GM18907 (cell line): Measurements from ENCODE around the gene APOO.
A peak's percentile ranks its signal among the peaks of the same experiment; 100 is the strongest.

ENCODE experiments used
- ATAC-seq: cut with Tn5 transposase; IDR thresholded peaks from one replicate; pipeline ENCODE4 v1.9.1; 2021; ENCODE audit warnings: mild to moderate bottlenecking, moderate library complexity; ENCODE audit not compliant: unreplicated experiment

Gene APOO

GRCh38 chrX:23907498-23908218 is at the start of gene APOO, which contains the start of gene CXorf58:
APOO (minus strand) TSS chrX:23907938; CDS start chrX:23907702, 236 bp downstream.
CXorf58 (plus strand) TSS chrX:23908006; CDS start chrX:23910303, 2,297 bp downstream.
- ATAC-seq = peak; percentile 92

GRCh38 chrX:23954396-23954795 is 46.7 kb upstream of the APOO start:
- ATAC-seq = no peak

- peak; percentile 18 for ATAC-seq
Measured at GRCh38 chrX:23953908-23954269, 46.2 kb upstream of the APOO start.

- ATAC-seq = peak; percentile 92
Measured at GRCh38 chrX:23952984-23953907, 45.5 kb upstream of the APOO start.

DNA sequence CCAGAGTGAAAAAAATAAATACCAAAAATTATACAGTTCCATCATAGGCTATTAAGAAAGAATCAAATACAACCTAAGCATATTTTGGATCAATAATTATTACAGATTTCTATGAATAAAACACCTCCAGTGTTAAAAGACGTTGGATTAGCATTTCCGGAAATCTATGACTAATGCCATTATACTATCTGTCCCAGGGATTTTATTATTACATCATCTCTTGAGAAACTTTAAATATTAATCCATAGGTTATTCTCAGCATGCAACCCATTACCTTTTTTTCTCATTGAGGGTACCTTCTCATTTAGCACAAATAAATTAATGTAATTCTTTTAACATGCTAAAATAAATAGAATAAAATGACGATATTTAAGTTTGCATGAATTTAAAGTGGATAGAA is 44.7 kb upstream of the APOO start:
- ATAC-seq = no peak

DNA sequence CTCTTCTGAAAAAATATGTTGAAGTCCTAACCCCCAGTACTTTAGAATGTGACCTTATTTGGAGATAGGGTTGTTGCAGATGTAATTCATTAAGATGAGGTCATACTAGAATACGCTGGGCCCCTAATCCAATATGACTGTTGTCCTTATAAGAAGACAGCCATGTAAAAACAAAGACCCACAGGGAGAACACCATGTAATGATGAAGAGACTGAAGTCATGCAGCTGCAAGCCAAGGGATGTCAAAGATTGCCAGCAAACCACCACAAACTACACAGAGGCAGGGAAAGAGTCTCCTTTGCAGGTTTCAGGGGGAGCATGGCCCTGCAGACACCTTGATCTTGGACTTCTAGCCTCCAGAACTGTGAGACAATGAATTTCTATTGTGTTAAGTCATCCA is 37.5 kb upstream of the APOO start:
- no peak for ATAC-seq

DNA sequence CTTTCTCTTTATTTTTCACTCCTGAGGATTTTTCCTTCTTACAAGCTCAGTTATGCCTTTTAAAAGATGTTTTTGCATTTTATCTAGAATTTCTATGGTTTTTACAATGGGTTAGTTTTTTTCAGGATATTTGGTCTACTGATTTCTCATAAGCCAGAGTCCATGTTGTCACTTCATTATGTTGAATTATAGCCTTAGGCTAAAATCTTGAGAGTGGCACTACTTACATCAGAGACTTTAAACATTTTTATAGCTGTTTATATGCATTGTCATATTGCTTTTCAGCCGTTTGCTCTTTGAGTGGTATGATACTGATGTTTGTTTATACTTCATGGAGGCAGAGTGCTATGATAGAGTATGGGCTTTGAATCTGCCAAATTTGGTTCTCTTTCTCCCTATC is 36.5 kb upstream of the APOO start:
- no peak for ATAC-seq

- no peak for ATAC-seq
Measured at GRCh38 chrX:23939203-23939602, 31.5 kb upstream of the APOO start.

- ATAC-seq = no peak
Measured at GRCh38 chrX:23938690-23939089, 31.0 kb upstream of the APOO start.

- no peak for ATAC-seq
Measured at GRCh38 chrX:23937100-23937499, 29.4 kb upstream of the APOO start.

GRCh38 chrX:23936180-23936579 is 28.4 kb upstream of the APOO start:
- no peak for ATAC-seq

DNA sequence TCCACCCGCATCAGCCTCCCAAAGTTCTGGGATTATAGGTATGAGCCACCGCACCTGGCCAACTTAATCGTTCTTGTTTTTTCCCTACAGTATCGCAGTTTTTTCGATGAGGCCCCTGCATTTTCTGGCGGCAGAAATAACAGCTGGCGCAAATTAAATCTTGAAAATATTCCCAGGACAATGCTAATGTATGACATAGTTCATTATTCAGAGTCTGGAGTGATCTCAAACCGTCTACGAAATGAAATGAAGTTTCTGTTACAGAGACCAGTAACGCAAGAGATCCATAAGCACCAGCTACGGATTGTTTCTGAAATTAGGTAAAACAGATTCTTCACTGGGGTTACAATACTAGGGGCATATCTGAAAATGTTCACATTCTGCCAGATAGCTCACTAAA is 27.4 kb upstream of the APOO start:
- ATAC-seq = no peak

GRCh38 chrX:23932046-23932445 is 24.3 kb upstream of the APOO start:
- ATAC-seq = no peak

DNA sequence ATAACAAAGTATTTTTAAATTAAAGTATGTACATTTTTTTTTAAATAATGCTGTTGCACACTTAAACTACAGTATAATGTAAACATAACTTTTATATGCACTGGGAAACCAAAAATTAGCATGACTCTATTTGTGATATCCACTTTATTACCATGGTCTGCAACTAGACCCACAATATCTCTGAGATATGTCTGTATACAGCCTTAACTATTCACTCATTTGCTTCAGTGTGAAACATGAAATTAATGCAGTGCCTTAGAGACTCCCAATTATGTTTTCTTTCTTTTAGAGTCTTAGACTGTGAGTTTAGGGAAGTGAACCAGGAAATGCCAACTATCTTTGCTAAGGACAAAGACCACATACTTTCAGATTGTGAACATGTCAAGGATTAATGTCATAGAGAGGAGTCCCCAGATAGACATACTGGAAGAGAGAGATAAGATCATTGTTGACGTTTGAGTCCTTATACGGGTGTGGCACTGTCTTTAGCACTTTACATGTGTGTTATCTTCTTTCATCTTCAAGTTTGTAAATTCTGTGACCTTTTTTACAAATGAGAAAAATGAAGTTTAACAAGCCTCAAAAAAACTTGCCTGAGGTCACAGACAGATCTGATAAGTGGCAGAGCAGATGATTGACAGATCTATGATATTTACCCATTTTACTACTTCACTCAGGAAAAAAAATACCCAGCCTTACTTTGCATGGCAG is 23.3 kb upstream of the APOO start:
- no peak for ATAC-seq

DNA sequence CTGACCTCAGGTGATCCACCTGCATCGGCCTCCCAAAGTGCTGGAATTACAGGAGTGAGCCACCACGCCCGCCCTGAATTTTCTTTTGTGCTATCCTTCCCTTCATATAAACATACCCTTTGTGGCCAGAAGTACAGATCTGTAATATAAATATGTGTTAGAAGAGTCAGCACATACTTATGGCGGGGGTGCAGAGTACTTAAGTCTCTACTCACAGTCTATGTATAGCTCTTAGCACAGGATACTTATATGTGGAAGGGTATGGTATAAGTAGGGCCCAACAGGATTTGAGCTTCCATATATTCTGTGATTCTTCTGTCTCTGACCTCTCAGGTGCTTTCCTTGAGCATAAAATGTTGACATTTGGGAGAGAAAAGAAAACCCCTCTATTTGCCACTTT is 18.3 kb upstream of the APOO start:
- no peak for ATAC-seq

- no peak for ATAC-seq
Measured at GRCh38 chrX:23919706-23920320, 12.1 kb upstream of the APOO start.

DNA sequence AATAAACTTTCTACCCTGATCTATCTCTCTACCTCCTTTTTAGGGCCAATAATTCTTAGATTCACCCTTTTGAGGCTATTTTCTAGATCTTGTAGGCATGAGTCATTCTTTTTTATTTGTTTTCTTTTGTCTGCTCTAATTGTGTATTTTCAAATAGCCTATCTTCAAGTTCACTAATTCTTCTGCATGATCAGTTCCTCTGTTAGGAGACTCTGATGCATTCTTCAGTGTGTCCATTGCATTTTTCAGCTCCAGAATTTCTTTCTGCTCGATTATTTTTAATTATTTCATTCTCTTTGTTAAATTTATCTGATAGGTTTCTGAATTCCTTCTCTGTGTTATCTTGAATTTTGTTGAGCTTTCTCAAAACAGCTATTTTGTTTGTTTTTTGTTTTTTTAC is 11.4 kb upstream of the APOO start:
- ATAC-seq = no peak

DNA sequence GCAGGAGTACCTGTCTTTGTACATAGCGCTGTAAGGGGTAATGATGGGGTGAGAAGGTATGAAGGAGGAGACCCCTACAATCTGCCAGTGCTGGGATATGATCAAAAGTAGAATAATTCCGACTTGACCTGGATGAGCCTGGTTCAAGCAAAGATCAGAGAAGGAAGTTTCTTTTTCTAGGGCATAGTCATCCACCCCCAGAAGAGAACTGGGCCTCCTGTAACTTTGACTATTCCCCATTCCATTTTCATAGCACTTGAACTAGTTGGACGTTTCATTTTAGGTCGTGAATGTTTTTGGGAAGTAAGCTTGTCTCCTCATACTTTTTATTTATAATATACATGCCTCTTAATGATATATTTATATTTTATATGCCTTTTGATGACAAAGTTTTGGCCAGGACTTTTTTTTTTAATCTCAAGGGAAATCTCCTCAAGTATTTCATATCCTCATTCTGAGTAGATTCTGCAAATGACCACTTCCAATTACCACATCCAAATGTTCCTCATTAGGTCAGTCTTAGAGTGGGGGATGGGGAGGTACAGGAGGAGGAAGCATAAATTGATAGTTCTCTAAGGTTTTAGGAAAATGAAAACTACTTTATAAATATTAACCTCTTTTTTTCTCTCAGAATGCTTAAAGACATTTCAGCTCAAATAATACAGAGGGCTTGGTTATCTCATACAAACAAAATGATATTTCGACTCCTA is 3.5 kb upstream of the APOO start:
- ATAC-seq = no peak

- no peak for ATAC-seq
Measured at GRCh38 chrX:23908219-23909004, 674 bp upstream of the APOO start.

DNA sequence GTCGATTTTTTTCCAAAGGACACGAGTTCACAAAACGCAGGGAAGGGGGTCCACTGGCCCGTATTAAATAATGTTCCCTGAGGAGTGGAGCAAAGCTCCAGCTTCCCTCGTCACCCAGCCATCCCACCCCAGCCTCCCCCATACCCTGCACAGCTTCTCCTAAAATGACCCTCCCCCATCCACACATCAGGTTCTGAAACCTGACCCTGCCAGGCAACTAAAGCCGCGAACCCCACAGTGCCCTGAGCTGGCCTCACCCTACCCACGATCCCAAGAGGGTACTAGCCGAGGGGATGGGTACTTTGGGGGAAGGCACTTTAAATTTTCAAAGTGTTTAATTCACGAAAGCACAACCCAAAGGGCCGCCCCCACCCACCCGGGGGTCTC is 634 bp downstream of the APOO start:
- peak; percentile 10 for ATAC-seq
